Fibroblast of lung (primary cell): ENCODE data around the gene ANKRD53. TPM values are rescaled to one million over a fixed set of nuclear protein-coding genes. Genes with fewer than 3 reads are reported as not detected.
A peak's percentile ranks its signal among the peaks of the same experiment; 100 is the strongest.

Experiments used
- DNase-seq, 2 donors: peaks; one replicate each; pipeline versions ENCODE4 v3.0.0 to v3.0.0-alpha.2; 2010; ENCODE audit warnings: low read depth in 2 of 2
- H2AFZ ChIP-seq: 2 replicates; pipeline ENCODE4 v1.5.1; 2012; ENCODE audit warnings: low read length, control low read depth, inconsistent platforms
- H3K27ac ChIP-seq: 2 replicates; pipeline ENCODE4 v1.5.1; 2011; ENCODE audit warnings: low read length, control low read depth; ENCODE audit not compliant: insufficient read depth
- H3K27me3 ChIP-seq: 2 replicates; pipeline ENCODE4 v1.5.1; 2011; ENCODE audit warnings: mild to moderate bottlenecking, low read length; ENCODE audit not compliant: control insufficient read depth, insufficient read depth
- H3K36me3 ChIP-seq: 2 replicates; pipeline ENCODE4 v1.5.1; 2011; ENCODE audit warnings: low read length; ENCODE audit not compliant: control insufficient read depth, insufficient read depth
- H3K4me1 ChIP-seq: 2 replicates; pipeline ENCODE4 v1.5.1; 2011; ENCODE audit warnings: low read length; ENCODE audit not compliant: control insufficient read depth, insufficient read depth; ENCODE audit errors: extremely low read depth
- H3K4me2 ChIP-seq: 2 replicates; pipeline ENCODE4 v1.5.1; 2011; ENCODE audit warnings: low read length, control low read depth; ENCODE audit not compliant: insufficient read depth; ENCODE audit errors: extremely low read depth
- H3K4me3 ChIP-seq, 4 experiments: fragments of 200-600 bp in 1 of 4; sonication (generic) in 1 of 4; replicated peaks in 1 of 4; 2 replicates each; pipeline ENCODE4 v1.5.1; 2011 to 2016; ENCODE audit warnings: low read length in 4 of 4, low read depth in 3 of 4, mild to moderate bottlenecking in 3 of 4, control low read depth in 2 of 4, inconsistent platforms in 1 of 4, mixed read lengths in 1 of 4; ENCODE audit not compliant: insufficient read depth in 1 of 4; ENCODE audit errors: control extremely low read depth in 1 of 4
- H3K79me2 ChIP-seq: 2 replicates; pipeline ENCODE4 v1.5.1; 2012; ENCODE audit warnings: mild to moderate bottlenecking, low read length, inconsistent platforms; ENCODE audit not compliant: control insufficient read depth, insufficient read depth
- H3K9ac ChIP-seq: 2 replicates; pipeline ENCODE4 v1.5.1; 2011; ENCODE audit warnings: mild to moderate bottlenecking, low read length, control low read depth; ENCODE audit not compliant: insufficient read depth
- H3K9me3 ChIP-seq: 2 replicates; pipeline ENCODE4 v1.5.1; 2012; ENCODE audit warnings: low read depth, low read length; ENCODE audit not compliant: control insufficient read depth, insufficient read depth
- H4K20me1 ChIP-seq: 2 replicates; pipeline ENCODE4 v1.5.1; 2011; ENCODE audit warnings: low read length; ENCODE audit not compliant: control insufficient read depth, insufficient read depth; ENCODE audit errors: extremely low read depth
- EZH2 ChIP-seq: IDR thresholded peaks from 2 replicates; pipeline ENCODE4 v1.5.1; 2012; ENCODE audit warnings: low read length, control low read depth, mild to moderate bottlenecking; ENCODE audit errors: missing control alignments
- polyA plus RNA-seq, 2 donors: library from polyadenylated mRNA; depleted of rRNA in 1 of 2; stranded (reverse) in 1 of 2; unstranded in 1 of 2; fragments of >200 nt; gene quantifications; 2 replicates each; pipeline ENCODE4 v1.2.1, GENCODE V29; 2011 to 2012; ENCODE audit warnings: missing spikeins in 1 of 2
- total RNA-seq: library from RNA; depleted of rRNA; stranded (reverse); fragments of >200 nt; gene quantifications from 2 replicates; pipeline ENCODE4 v1.2.1, GENCODE V29; 2014
- TF ChIP-seq, protein P1 (sequence below), 2 donors: IDR thresholded peaks in 1 of 2; conservative IDR thresholded peaks in 1 of 2; 1 replicate in 1 of 2; 2 replicates in 1 of 2; pipeline ENCODE4 v1.5.1; 2011 to 2012; ENCODE audit warnings: low read length in 2 of 2, control low read depth in 1 of 2, inconsistent platforms in 1 of 2, low read depth in 1 of 2, mild to moderate bottlenecking in 1 of 2

Gene ANKRD53
- total and polyA plus RNA-seq, 2 donors (not counting 1 experiment from before 2014, with no cell fraction given): 0.58 to 1.3 TPM

DNA sequence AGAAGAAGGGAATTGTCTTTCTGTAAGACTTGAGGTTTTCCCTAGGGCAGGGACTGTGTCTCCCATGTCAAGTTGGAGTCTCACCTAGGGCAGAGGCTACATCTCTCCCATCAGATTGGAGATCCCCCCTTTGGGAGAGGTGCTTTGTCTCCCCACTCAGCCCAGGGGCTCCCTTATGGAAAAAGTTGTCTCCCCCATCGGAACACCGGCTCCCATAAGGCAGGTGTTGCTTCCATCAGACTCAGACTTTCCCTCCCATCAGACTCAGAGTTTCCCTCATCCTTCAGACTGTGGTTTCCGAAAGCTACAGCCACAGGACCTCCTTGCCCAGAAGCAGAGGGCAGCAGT lies 5.8 kb downstream of the ANKRD53 start:
- no peak overlapping the region for H3K27ac ChIP-seq
- H3K4me3 ChIP-seq: no peak overlapping the region
- H3K4me2 ChIP-seq: no peak overlapping the region
- no peak for DNase-seq
- H3K27me3 ChIP-seq: no peaks in the 10 kb centered on the region
- no peaks in the 10 kb centered on the region for H3K9me3 ChIP-seq
- no peaks in the 10 kb centered on the region for H3K4me1 ChIP-seq
- H4K20me1 ChIP-seq: no peaks in the 10 kb centered on the region
- TF ChIP-seq, protein P1, sequence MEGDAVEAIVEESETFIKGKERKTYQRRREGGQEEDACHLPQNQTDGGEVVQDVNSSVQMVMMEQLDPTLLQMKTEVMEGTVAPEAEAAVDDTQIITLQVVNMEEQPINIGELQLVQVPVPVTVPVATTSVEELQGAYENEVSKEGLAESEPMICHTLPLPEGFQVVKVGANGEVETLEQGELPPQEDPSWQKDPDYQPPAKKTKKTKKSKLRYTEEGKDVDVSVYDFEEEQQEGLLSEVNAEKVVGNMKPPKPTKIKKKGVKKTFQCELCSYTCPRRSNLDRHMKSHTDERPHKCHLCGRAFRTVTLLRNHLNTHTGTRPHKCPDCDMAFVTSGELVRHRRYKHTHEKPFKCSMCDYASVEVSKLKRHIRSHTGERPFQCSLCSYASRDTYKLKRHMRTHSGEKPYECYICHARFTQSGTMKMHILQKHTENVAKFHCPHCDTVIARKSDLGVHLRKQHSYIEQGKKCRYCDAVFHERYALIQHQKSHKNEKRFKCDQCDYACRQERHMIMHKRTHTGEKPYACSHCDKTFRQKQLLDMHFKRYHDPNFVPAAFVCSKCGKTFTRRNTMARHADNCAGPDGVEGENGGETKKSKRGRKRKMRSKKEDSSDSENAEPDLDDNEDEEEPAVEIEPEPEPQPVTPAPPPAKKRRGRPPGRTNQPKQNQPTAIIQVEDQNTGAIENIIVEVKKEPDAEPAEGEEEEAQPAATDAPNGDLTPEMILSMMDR (conservative IDR thresholded peaks at IDR 0.05 in 1 of 2, IDR thresholded peaks at IDR 0.05 in 1 of 2; ENCODE audit: low read depth in 1 of 2, low read length in 2 of 2): no peak
- no peak for TF ChIP-seq EZH2
- no peak overlapping the region for H2AFZ ChIP-seq
- H3K9ac ChIP-seq: no peak overlapping the region
- H3K79me2 ChIP-seq: no peaks in the 10 kb centered on the region
- peaks cover 8% of the 10 kb centered on the region for H3K36me3 ChIP-seq

DNA sequence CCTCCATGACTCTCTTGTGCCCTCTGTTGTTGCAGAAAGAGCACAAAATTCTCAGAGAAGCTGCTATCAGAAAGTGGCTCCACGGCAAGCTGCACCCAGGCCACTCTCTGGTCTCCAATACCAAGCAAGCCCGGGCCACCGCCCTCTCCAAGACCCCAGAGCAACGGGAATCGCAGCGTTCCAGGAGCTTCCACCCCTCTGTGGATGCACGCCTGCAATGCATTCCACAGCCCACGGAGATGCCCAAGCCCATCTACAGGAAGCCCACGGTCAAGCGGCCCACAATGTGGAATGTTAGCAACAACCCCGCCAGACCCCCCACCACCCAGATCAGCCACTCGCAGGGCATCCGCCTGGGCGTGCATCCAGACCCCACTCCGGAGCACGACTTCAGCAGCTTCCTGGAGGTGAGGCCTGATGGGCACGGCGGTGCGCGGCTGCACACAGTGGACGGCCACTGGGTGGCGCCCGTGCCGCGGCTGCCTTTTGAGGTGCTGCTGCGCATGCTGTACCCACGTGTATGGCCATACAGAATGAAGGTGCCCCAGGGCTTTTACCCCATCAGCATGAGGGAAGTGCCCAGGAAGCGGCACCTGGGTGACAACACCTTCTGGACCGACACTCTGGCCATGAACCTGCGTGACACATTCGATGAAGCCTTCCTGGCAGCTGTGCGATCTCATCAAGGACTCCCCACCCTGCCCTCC lies 6.3 kb downstream of the ANKRD53 start:
- Histone ChIP-seq H3K4me1 (no peaks in the 10 kb centered on the region), H3K9me3 (no peaks in the 10 kb centered on the region), H4K20me1 (no peaks in the 10 kb centered on the region), H3K27ac (no peak overlapping the region), H3K36me3 (peaks cover 8% of the 10 kb centered on the region), H3K4me3 (no peak overlapping the region), H2AFZ (no peak overlapping the region), H3K4me2 (no peak overlapping the region), H3K79me2 (no peaks in the 10 kb centered on the region), H3K27me3 (no peaks in the 10 kb centered on the region), H3K9ac (no peak overlapping the region)
- peak; percentile 28 to 42 for DNase-seq
- TF ChIP-seq, protein P1 (conservative IDR thresholded peaks at IDR 0.05 in 1 of 2, IDR thresholded peaks at IDR 0.05 in 1 of 2; ENCODE audit: low read depth in 1 of 2, low read length in 2 of 2): peak; percentile 41 to 71
- no peak for TF ChIP-seq EZH2

GRCh38 chr2:70985283-70985688 lies 6.9 kb downstream of the ANKRD53 start:
- Histone ChIP-seq H3K27me3 (no peaks in the 10 kb centered on the region), H2AFZ (no peak overlapping the region), H3K79me2 (no peaks in the 10 kb centered on the region), H3K36me3 (peaks cover 8% of the 10 kb centered on the region), H3K27ac (no peak overlapping the region), H3K4me3 (no peak overlapping the region), H3K4me2 (no peak overlapping the region), H3K9ac (no peak overlapping the region), H3K9me3 (no peaks in the 10 kb centered on the region), H4K20me1 (no peaks in the 10 kb centered on the region), H3K4me1 (no peaks in the 10 kb centered on the region)
- no peak for DNase-seq
- TF ChIP-seq, protein P1 (conservative IDR thresholded peaks at IDR 0.05 in 1 of 2, IDR thresholded peaks at IDR 0.05 in 1 of 2; ENCODE audit: low read depth in 1 of 2, low read length in 2 of 2): no peak
- no peak for TF ChIP-seq EZH2
